NCI-H128 (cell line): ENCODE results near the gene PACSIN2.
"Not testable (repeated sequence)": the region's sequence is repeated elsewhere in the genome, so short reads cannot be mapped to it uniquely, and the experiment has no call there.

Source experiments
- DNase-seq: peaks from one replicate; lab custom pipeline; 2025; ENCODE audit not compliant: unreplicated experiment; lab: John Stamatoyannopoulos, UW

PACSIN2 gene

GRCh38 chr22:42967933-42968332, 47.0 kb downstream of the PACSIN2 start:
- no peak for DNase-seq

GRCh38 chr22:42967005-42967404, 47.9 kb downstream of the PACSIN2 start:
- DNase-seq: no peak

- no peak for DNase-seq
Observed at GRCh38 chr22:42966497-42966896, 48.5 kb downstream of the PACSIN2 start.

GRCh38 chr22:42964994-42965699, 49.8 kb downstream of the PACSIN2 start:
- DNase-seq: no peak

GRCh38 chr22:42963231-42963595, 51.7 kb downstream of the PACSIN2 start:
- DNase-seq: no peak

GRCh38 chr22:42962295-42963230, 52.4 kb downstream of the PACSIN2 start:
- no peak for DNase-seq

GRCh38 chr22:42961810-42962209, 53.1 kb downstream of the PACSIN2 start:
- no peak for DNase-seq

GRCh38 chr22:42961400-42961690, 53.6 kb downstream of the PACSIN2 start:
- not testable (repeated sequence) for DNase-seq

- no peak for DNase-seq
Observed at GRCh38 chr22:42960531-42961399, 54.2 kb downstream of the PACSIN2 start.

GRCh38 chr22:42959576-42960509, 55.1 kb downstream of the PACSIN2 start:
- DNase-seq: no peak

GRCh38 chr22:42958937-42959336, 56.0 kb downstream of the PACSIN2 start:
- no peak for DNase-seq

GRCh38 chr22:42957958-42958357, 57.0 kb downstream of the PACSIN2 start:
- DNase-seq: no peak

- no peak for DNase-seq
Observed at GRCh38 chr22:42957544-42957943, 57.4 kb downstream of the PACSIN2 start.

GRCh38 chr22:42955848-42956247, 59.1 kb downstream of the PACSIN2 start:
- DNase-seq: no peak

- no peak for DNase-seq
Observed at GRCh38 chr22:42955087-42955635, 59.8 kb downstream of the PACSIN2 start.

- not testable (repeated sequence) for DNase-seq
Observed at GRCh38 chr22:42953751-42954150, 61.2 kb downstream of the PACSIN2 start.

- no peak for DNase-seq
Observed at GRCh38 chr22:42951093-42951710, 63.7 kb downstream of the PACSIN2 start.

GRCh38 chr22:42950281-42950680, 64.7 kb downstream of the PACSIN2 start:
- no peak for DNase-seq

GRCh38 chr22:42949159-42949558, 65.8 kb downstream of the PACSIN2 start:
- no peak for DNase-seq

- DNase-seq: no peak
Observed at GRCh38 chr22:42948294-42948693, 66.7 kb downstream of the PACSIN2 start.
